Neural progenitor cell (in vitro differentiated cells): ENCODE results near the gene CCNL2. TPM values are rescaled to one million over a fixed set of nuclear protein-coding genes. Genes with fewer than 3 reads are reported as not detected.
"Not testable (repeated sequence)": the region's sequence is repeated elsewhere in the genome, so short reads cannot be mapped to it uniquely, and the experiment has no call there.

ENCODE experiments used
- DNase-seq: peaks from one replicate; pipeline ENCODE4 v3.0.0-alpha.2; 2016; ENCODE audit warnings: low spot score
- H2AFZ ChIP-seq: fragments of 200-600 bp; sonication (generic); replicated peaks from 2 replicates; pipeline ENCODE4 v1.6.1; 2016; ENCODE audit warnings: antibody characterized with exemption
- H3F3A ChIP-seq: fragments of 200-600 bp; sonication (generic); 2 replicates; pipeline ENCODE4 v1.6.1; 2016; ENCODE audit warnings: antibody characterized with exemption, low read depth
- H3K27ac ChIP-seq: fragments of 200-600 bp; sonication (generic); 2 replicates; pipeline ENCODE4 v1.5.1; 2016; ENCODE audit warnings: mild to moderate bottlenecking
- H3K27me3 ChIP-seq: fragments of 200-600 bp; sonication (generic); 2 replicates; pipeline ENCODE4 v1.6.1; 2016; ENCODE audit warnings: mild to moderate bottlenecking, moderate library complexity
- H3K36me3 ChIP-seq: fragments of 200-600 bp; sonication (generic); 2 replicates; pipeline ENCODE4 v1.5.1; 2016
- H3K4me1 ChIP-seq: fragments of 200-600 bp; sonication (generic); 2 replicates; pipeline ENCODE4 v1.6.1; 2016; ENCODE audit warnings: mixed run types
- H3K4me2 ChIP-seq: fragments of 200-600 bp; sonication (generic); 2 replicates; pipeline ENCODE4 v1.6.1; 2016
- H3K4me3 ChIP-seq: fragments of 200-600 bp; sonication (generic); 2 replicates; pipeline ENCODE4 v1.5.1; 2016
- H3K79me2 ChIP-seq: fragments of 200-600 bp; sonication (generic); 2 replicates; pipeline ENCODE4 v1.6.1; 2016; ENCODE audit warnings: low read depth
- H3K9ac ChIP-seq: fragments of 200-600 bp; sonication (generic); 2 replicates; pipeline ENCODE4 v1.6.1; 2016
- H3K9me3 ChIP-seq: fragments of 200-600 bp; sonication (generic); 2 replicates; pipeline ENCODE4 v1.5.1; 2016; ENCODE audit warnings: low read depth
- H4K20me1 ChIP-seq: fragments of 200-600 bp; sonication (generic); 2 replicates; pipeline ENCODE4 v1.6.1; 2016; ENCODE audit warnings: low read depth
- H3K27ac Mint-ChIP-seq: 3 replicates; pipeline ENCODE4 v1.8.0; 2021; ENCODE audit warnings: mixed read lengths
- H3K27me3 Mint-ChIP-seq: 2 replicates; pipeline ENCODE4 v1.8.0; 2022; ENCODE audit warnings: low read depth, mild to moderate bottlenecking, inconsistent platforms, moderate library complexity, mixed read lengths; ENCODE audit not compliant: insufficient read depth
- H3K36me3 Mint-ChIP-seq: 3 replicates; pipeline ENCODE4 v1.8.0; 2021; ENCODE audit warnings: mixed read lengths
- H3K4me1 Mint-ChIP-seq: 3 replicates; pipeline ENCODE4 v1.8.0; 2021; ENCODE audit warnings: mixed read lengths
- H3K4me3 Mint-ChIP-seq: 3 replicates; pipeline ENCODE4 v1.8.0; 2021; ENCODE audit warnings: mild to moderate bottlenecking, moderate library complexity, mixed read lengths
- H3K9me3 Mint-ChIP-seq: 3 replicates; pipeline ENCODE4 v1.8.0; 2020; ENCODE audit warnings: mixed read lengths
- CTCF ChIP-seq: fragments of 200-600 bp; sonication (generic); IDR thresholded peaks from 2 replicates; pipeline ENCODE4 v1.5.1; 2017; ENCODE audit warnings: antibody characterized with exemption, mild to moderate bottlenecking
- EZH2 ChIP-seq: fragments of 200-600 bp; sonication (generic); IDR thresholded peaks from 2 replicates; pipeline ENCODE4 v1.6.1; 2017; ENCODE audit warnings: antibody characterized with exemption, mild to moderate bottlenecking, moderate library complexity
- EZH2phosphoT487 ChIP-seq: fragments of 200-600 bp; sonication (generic); IDR thresholded peaks from 2 replicates; pipeline ENCODE4 v1.6.1; 2017; ENCODE audit warnings: antibody characterized with exemption
- total RNA-seq: library from RNA; depleted of rRNA; stranded (reverse); fragments of >200 nt; gene quantifications from 2 replicates; pipeline ENCODE4 v1.2.3, GENCODE V29; 2015; ENCODE audit warnings: low replicate concordance

The CCNL2 gene
- 143 and 198 TPM in 2 replicates for total RNA-seq

GRCh38 chr1:1399187-1399871 lies at the start of gene CCNL2:
Gene CCNL2, minus strand, starts transcription at chr1:1399335. Its CDS starts 29 bp downstream, at chr1:1399306.
- Histone ChIP-seq H3K4me1 (peaks cover 11% of the 10 kb centered on the region), H4K20me1 (peaks cover 21% of the 10 kb centered on the region), H3K27ac (peak within 1 kb of the TSS; percentile 6), H3K9ac (peak within 1 kb of the TSS; percentile 99), H3K4me3 (peak within 1 kb of the TSS; percentile 97), H3K4me2 (peak within 1 kb of the TSS; percentile 90), H3K36me3 (peaks cover 6% of the 10 kb centered on the region), H3F3A (peaks cover 43% of the 10 kb centered on the region), H2AFZ (no peak within 1 kb of the TSS), H3K27me3 (no peaks in the 10 kb centered on the region), H3K79me2 (peaks cover 71% of the 10 kb centered on the region), H3K9me3 (no peaks in the 10 kb centered on the region)
- TF ChIP-seq EZH2, result peak; percentile 39
- TF ChIP-seq EZH2phosphoT487, result no peak
- peak; percentile 65 for TF ChIP-seq CTCF
- H3K36me3 Mint-ChIP-seq, result peaks cover 28% of the 10 kb centered on the region
- no peaks in the 10 kb centered on the region for H3K9me3 Mint-ChIP-seq
- H3K27me3 Mint-ChIP-seq, result peaks cover 8% of the 10 kb centered on the region
- peak within 1 kb of the TSS; percentile 96 for H3K4me3 Mint-ChIP-seq
- DNase-seq, result peak; percentile 100
- H3K27ac Mint-ChIP-seq, result peak within 1 kb of the TSS; percentile 74
- peaks cover 23% of the 10 kb centered on the region for H3K4me1 Mint-ChIP-seq

- not testable (repeated sequence) for H2AFZ ChIP-seq, H3K9me3 ChIP-seq, H3K27ac Mint-ChIP-seq, DNase-seq, H3K79me2 ChIP-seq, H3K9ac ChIP-seq, H3K4me3 Mint-ChIP-seq, H3F3A ChIP-seq, H3K4me1 Mint-ChIP-seq, H3K9me3 Mint-ChIP-seq, H3K27me3 ChIP-seq, H3K27ac ChIP-seq, H3K4me1 ChIP-seq, H3K36me3 Mint-ChIP-seq, H3K27me3 Mint-ChIP-seq, H4K20me1 ChIP-seq, H3K4me2 ChIP-seq, H3K36me3 ChIP-seq, H3K4me3 ChIP-seq
Observed at GRCh38 chr1:1446631-1447030, 47.5 kb upstream of the CCNL2 start.

GRCh38 chr1:1442069-1442770 lies 43.1 kb upstream of the CCNL2 start:
- Mint-ChIP-seq H3K27me3 (peaks cover 2% of the 10 kb centered on the region), H3K9me3 (no peaks in the 10 kb centered on the region), H3K4me3 (peak overlapping the region; percentile 48), H3K36me3 (no peaks in the 10 kb centered on the region), H3K27ac (peak overlapping the region; percentile 63), H3K4me1 (peaks cover 4% of the 10 kb centered on the region)
- no peak for DNase-seq
- Histone ChIP-seq H4K20me1 (no peaks in the 10 kb centered on the region), H3K9ac (no peak overlapping the region), H3K27ac (no peak overlapping the region), H3K36me3 (no peaks in the 10 kb centered on the region), H3K9me3 (no peaks in the 10 kb centered on the region), H3K4me2 (no peak overlapping the region), H3F3A (no peaks in the 10 kb centered on the region), H3K4me3 (no peak overlapping the region), H3K79me2 (no peaks in the 10 kb centered on the region), H2AFZ (no peak overlapping the region), H3K27me3 (peaks cover 1% of the 10 kb centered on the region), H3K4me1 (no peaks in the 10 kb centered on the region)
- TF ChIP-seq EZH2 (no peak), CTCF (no peak), EZH2phosphoT487 (no peak)
